CD4-positive, CD25-positive, alpha-beta regulatory T cell (primary cell): Measurements from ENCODE around the gene MVD. TPM values are rescaled to one million over a fixed set of nuclear protein-coding genes. Genes with fewer than 3 reads are reported as not detected.

Source experiments
- ATAC-seq, 2 donors: fragments of 150-1000 bp; cut with Tn5 transposase; one replicate each; pipeline ENCODE4 v1.10.0; 2021; ENCODE audit warnings: low read depth in 2 of 2, moderate number of reproducible peaks in 2 of 2, moderate library complexity in 1 of 2
- DNase-seq, 3 donors: peaks; one replicate each; pipeline versions ENCODE4 v3.0.0 to v3.0.0-alpha.2; 2012 to 2022; ENCODE audit warnings: mixed read lengths in 1 of 3
- H3K27ac ChIP-seq: one replicate; pipeline ENCODE4 v1.7.0; 2013; ENCODE audit warnings: mild to moderate bottlenecking, low read length; ENCODE audit not compliant: insufficient read depth, poor library complexity, severe bottlenecking
- H3K27me3 ChIP-seq: one replicate; pipeline ENCODE4 v1.7.0; 2013; ENCODE audit warnings: low read length; ENCODE audit not compliant: control insufficient read depth, insufficient read depth
- H3K36me3 ChIP-seq: one replicate; pipeline ENCODE4 v1.7.0; 2013; ENCODE audit warnings: mild to moderate bottlenecking, low read length, moderate library complexity; ENCODE audit not compliant: control insufficient read depth, insufficient read depth
- H3K4me1 ChIP-seq: 2 replicates; pipeline ENCODE4 v1.7.0; 2013; ENCODE audit warnings: mild to moderate bottlenecking, low read length; ENCODE audit not compliant: insufficient read depth, control insufficient read depth, poor library complexity, severe bottlenecking
- H3K4me3 ChIP-seq: one replicate; pipeline ENCODE4 v1.7.0; 2013; ENCODE audit warnings: low read depth, mild to moderate bottlenecking, low read length, moderate library complexity
- H3K9me3 ChIP-seq, 2 experiments: 1 replicate in 1 of 2; 2 replicates in 1 of 2; pipeline ENCODE4 v1.7.0; 2013; ENCODE audit warnings: low read length in 2 of 2, mild to moderate bottlenecking in 1 of 2, moderate library complexity in 1 of 2; ENCODE audit not compliant: control insufficient read depth in 2 of 2
- H3K27ac Mint-ChIP-seq, 3 donors: one replicate each; pipeline ENCODE4 v1.8.0; 2020 to 2022; ENCODE audit warnings: mild to moderate bottlenecking in 3 of 3, mixed read lengths in 3 of 3, moderate library complexity in 2 of 3
- H3K27me3 Mint-ChIP-seq: one replicate; pipeline ENCODE4 v1.8.0; 2022; ENCODE audit warnings: mild to moderate bottlenecking, mixed read lengths
- H3K36me3 Mint-ChIP-seq: one replicate; pipeline ENCODE4 v1.8.0; 2020; ENCODE audit warnings: mixed read lengths
- H3K4me1 Mint-ChIP-seq, 4 donors: one replicate each; pipeline ENCODE4 v1.8.0; 2020 to 2022; ENCODE audit warnings: mixed read lengths in 4 of 4, mild to moderate bottlenecking in 1 of 4
- H3K4me3 Mint-ChIP-seq, 4 donors: one replicate each; pipeline ENCODE4 v1.8.0; 2020 to 2022; ENCODE audit warnings: mild to moderate bottlenecking in 4 of 4, mixed read lengths in 4 of 4, moderate library complexity in 3 of 4
- H3K9me3 Mint-ChIP-seq, 7 donors: one replicate each; pipeline ENCODE4 v1.8.0; 2020 to 2022; ENCODE audit warnings: mixed read lengths in 7 of 7, mild to moderate bottlenecking in 3 of 7, moderate library complexity in 2 of 7
- polyA plus RNA-seq, 4 donors: library from polyadenylated mRNA; unstranded; fragments of 300-500 nt; fragmentation: Illumina TruSeq; gene quantifications; one replicate each; pipeline ENCODE4 v1.2.3, GENCODE V29; 2021
- total RNA-seq: library from RNA; stranded (reverse); gene quantifications from one replicate; pipeline ENCODE4 v1.2.3, GENCODE V29; 2022

Gene MVD
- total and polyA plus RNA-seq, 5 donors from 2014 or later: 19.6 to 59.7 (median 23.0) TPM

GRCh38 chr16:88690341-88691128, 27.6 kb upstream of the MVD start:
- Mint-ChIP-seq H3K27me3 (no peaks in the 10 kb centered on the region), H3K4me3 (peak overlapping the region; percentile 58 to 83 (median 75)), H3K27ac (peak overlapping the region; percentile 71 to 94 (median 73)), H3K9me3 (no peaks in the 10 kb centered on the region), H3K36me3 (no peaks in the 10 kb centered on the region), H3K4me1 (peaks cover 0 to 67% (median 15%) of the 10 kb centered on the region in 4 donors)
- DNase-seq (no peak), ATAC-seq (no peak)
- Histone ChIP-seq H3K4me1 (peaks cover 53% of the 10 kb centered on the region), H3K36me3 (peaks cover 1% of the 10 kb centered on the region), H3K9me3 (no peaks in the 10 kb centered on the region), H3K27me3 (no peaks in the 10 kb centered on the region), H3K4me3 (no peak overlapping the region), H3K27ac (no peak overlapping the region)

- H3K4me3 Mint-ChIP-seq: peak overlapping the region; percentile 46 to 84 (median 50)
- peaks cover 0 to 77% (median 30%) of the 10 kb centered on the region in 4 donors for H3K4me1 Mint-ChIP-seq
- Histone ChIP-seq H3K4me3 (no peak overlapping the region), H3K36me3 (no peaks in the 10 kb centered on the region), H3K9me3 (no peaks in the 10 kb centered on the region), H3K27ac (no peak overlapping the region), H3K27me3 (no peaks in the 10 kb centered on the region), H3K4me1 (peaks cover 61% of the 10 kb centered on the region)
- no peaks in the 10 kb centered on the region for H3K27me3 Mint-ChIP-seq
- H3K9me3 Mint-ChIP-seq: no peaks in the 10 kb centered on the region
- ATAC-seq (no peak), DNase-seq (no peak)
- peak overlapping the region in 2 of 3 donors; percentile 14 to 62 for H3K27ac Mint-ChIP-seq
- H3K36me3 Mint-ChIP-seq: no peaks in the 10 kb centered on the region
These were observed 25.3 kb upstream of the MVD start for GRCh38 chr16:88688013-88688778.

GRCh38 chr16:88687676-88688012, 24.8 kb upstream of the MVD start:
- peak overlapping the region in 3 of 4 donors; percentile 32 to 54 (median 46) for H3K4me3 Mint-ChIP-seq

GRCh38 chr16:88687254-88687576, 24.3 kb upstream of the MVD start:
- DNase-seq (no peak), ATAC-seq (no peak)
- Histone ChIP-seq H3K9me3 (no peaks in the 10 kb centered on the region), H3K4me3 (peak overlapping the region; percentile 24), H3K4me1 (peaks cover 57% of the 10 kb centered on the region), H3K27ac (no peak overlapping the region), H3K27me3 (no peaks in the 10 kb centered on the region), H3K36me3 (no peaks in the 10 kb centered on the region)
- peaks cover 5 to 73% (median 33%) of the 10 kb centered on the region in 4 donors for H3K4me1 Mint-ChIP-seq
- H3K36me3 Mint-ChIP-seq: no peaks in the 10 kb centered on the region
- H3K27ac Mint-ChIP-seq: no peak overlapping the region
- peak overlapping the region; percentile 83 to 95 (median 88) for H3K4me3 Mint-ChIP-seq
- H3K9me3 Mint-ChIP-seq: no peaks in the 10 kb centered on the region
- no peaks in the 10 kb centered on the region for H3K27me3 Mint-ChIP-seq

More at GRCh38 chr16:88687676-88688012, 24.8 kb upstream of the MVD start:
- Histone ChIP-seq H3K27me3 (no peaks in the 10 kb centered on the region), H3K27ac (no peak overlapping the region), H3K9me3 (no peaks in the 10 kb centered on the region), H3K4me3 (no peak overlapping the region), H3K36me3 (no peaks in the 10 kb centered on the region), H3K4me1 (peaks cover 57% of the 10 kb centered on the region)
- Mint-ChIP-seq H3K27me3 (no peaks in the 10 kb centered on the region), H3K9me3 (no peaks in the 10 kb centered on the region), H3K27ac (no peak overlapping the region), H3K36me3 (no peaks in the 10 kb centered on the region), H3K4me1 (peaks cover under 1 to 74% (median 31%) of the 10 kb centered on the region in 4 donors)
- ATAC-seq (no peak), DNase-seq (no peak)

- H3K36me3 Mint-ChIP-seq: no peaks in the 10 kb centered on the region
These were observed 23.8 kb upstream of the MVD start, which contains the start of gene SNAI3 for GRCh38 chr16:88686439-88687253. SNAI3 (minus strand) TSS chr16:88686507; CDS start chr16:88686406, 101 bp downstream.

GRCh38 chr16:88686062-88686438, 23.2 kb upstream of the MVD start:
- Histone ChIP-seq H3K27ac (peak overlapping the region; percentile 68), H3K4me3 (peak overlapping the region; percentile 61), H3K36me3 (peaks cover under 1% of the 10 kb centered on the region), H3K4me1 (peaks cover 57% of the 10 kb centered on the region), H3K27me3 (no peaks in the 10 kb centered on the region), H3K9me3 (no peaks in the 10 kb centered on the region)
- DNase-seq (no peak), ATAC-seq (peak; percentile 35 to 36)
- Mint-ChIP-seq H3K4me3 (peak overlapping the region; percentile 83 to 95 (median 90)), H3K27me3 (no peaks in the 10 kb centered on the region), H3K4me1 (peaks cover 11 to 73% (median 38%) of the 10 kb centered on the region in 4 donors), H3K9me3 (no peaks in the 10 kb centered on the region), H3K36me3 (peaks cover under 1% of the 10 kb centered on the region), H3K27ac (peak overlapping the region in 1 of 3 donors; percentile 48)

More at GRCh38 chr16:88686439-88687253, 23.8 kb upstream of the MVD start, which contains the start of gene SNAI3:
- Histone ChIP-seq H3K36me3 (no peaks in the 10 kb centered on the region), H3K9me3 (no peaks in the 10 kb centered on the region), H3K27ac (peak within 1 kb of the TSS; percentile 68), H3K4me3 (peak within 1 kb of the TSS; percentile 61), H3K27me3 (no peaks in the 10 kb centered on the region), H3K4me1 (peaks cover 57% of the 10 kb centered on the region)
- DNase-seq: peak; percentile 79 to 85 (median 81)
- Mint-ChIP-seq H3K9me3 (no peaks in the 10 kb centered on the region), H3K27me3 (no peaks in the 10 kb centered on the region), H3K4me3 (peak within 1 kb of the TSS; percentile 83 to 95 (median 90)), H3K4me1 (peaks cover 10 to 73% (median 36%) of the 10 kb centered on the region in 4 donors), H3K27ac (peak within 1 kb of the TSS; percentile 62 to 94 (median 64))
- ATAC-seq: peak; percentile 78 to 83
